Common myeloid progenitor, CD34-positive (primary cell): ENCODE measurements around the gene PDPK1.
"Not testable (repeated sequence)": the region's sequence is repeated elsewhere in the genome, so short reads cannot be mapped to it uniquely, and the experiment has no call there.

Experiments
- CTCF ChIA-PET: fragments of 350-600 bp; sonication (Branson Sonifier 250); formaldehyde crosslinking; loops from one replicate; lab custom pipeline; 2021; ENCODE audit warnings: antibody characterized with exemption; lab: Charles Lee
- POLR2A ChIA-PET: fragments of 350-600 bp; sonication (Branson Sonifier 250); formaldehyde crosslinking; loops from one replicate; lab custom pipeline; 2021; ENCODE audit warnings: antibody characterized with exemption; lab: Charles Lee
- DNase-seq, 3 donors: peaks; one replicate each; pipeline versions ENCODE4 v3.0.0 to v3.0.0-alpha.2; 2013
- H3K27ac ChIP-seq, 2 experiments: 1 replicate in 1 of 2; 2 replicates in 1 of 2; pipeline ENCODE4 v1.7.0; 2013; ENCODE audit warnings: inconsistent platforms in 2 of 2, low read length in 2 of 2, mild to moderate bottlenecking in 2 of 2, low read depth in 1 of 2, moderate library complexity in 1 of 2; ENCODE audit not compliant: severe bottlenecking in 2 of 2, insufficient read depth in 1 of 2, poor library complexity in 1 of 2
- H3K27me3 ChIP-seq, 5 experiments: replicated peaks in 2 of 5; 1 replicate in 3 of 5; 2 replicates in 2 of 5; pipeline versions ENCODE4 v1.6.1 to v1.7.0; 2013; ENCODE audit warnings: low read length in 4 of 5, mild to moderate bottlenecking in 2 of 5, moderate library complexity in 2 of 5, inconsistent platforms in 1 of 5; ENCODE audit not compliant: insufficient read depth in 5 of 5, control insufficient read depth in 4 of 5
- H3K36me3 ChIP-seq, 4 experiments: 1 replicate in 2 of 4; 2 replicates in 2 of 4; pipeline versions ENCODE4 v1.6.1 to v1.7.0; 2013; ENCODE audit warnings: low read length in 3 of 4, control low read depth in 1 of 4, mild to moderate bottlenecking in 1 of 4; ENCODE audit not compliant: control insufficient read depth in 4 of 4, insufficient read depth in 4 of 4
- H3K4me1 ChIP-seq, 4 experiments: 1 replicate in 3 of 4; 2 replicates in 1 of 4; pipeline versions ENCODE4 v1.6.1 to v1.7.1; 2013; ENCODE audit warnings: low read length in 3 of 4, mild to moderate bottlenecking in 3 of 4, control low read depth in 1 of 4, inconsistent platforms in 1 of 4, moderate library complexity in 1 of 4; ENCODE audit not compliant: control insufficient read depth in 4 of 4, insufficient read depth in 4 of 4; ENCODE audit errors: control extremely low read depth in 1 of 4
- H3K4me3 ChIP-seq, 7 experiments: 1 replicate in 4 of 7; 2 replicates in 3 of 7; pipeline versions ENCODE4 v1.5.1 to v1.7.0; 2013; ENCODE audit warnings: mild to moderate bottlenecking in 7 of 7, low read length in 6 of 7, moderate library complexity in 6 of 7, inconsistent platforms in 2 of 7, low read depth in 2 of 7, control low read depth in 1 of 7; ENCODE audit not compliant: insufficient read depth in 4 of 7, control insufficient read depth in 1 of 7; ENCODE audit errors: extremely low read depth in 1 of 7
- H3K9me3 ChIP-seq, 5 experiments: 1 replicate in 4 of 5; 2 replicates in 1 of 5; pipeline versions ENCODE4 v1.6.1 to v1.7.1; 2013; ENCODE audit warnings: low read length in 4 of 5, mild to moderate bottlenecking in 2 of 5, inconsistent platforms in 1 of 5, low read depth in 1 of 5, moderate library complexity in 1 of 5; ENCODE audit not compliant: control insufficient read depth in 4 of 5, insufficient read depth in 2 of 5; ENCODE audit errors: control extremely low read depth in 1 of 5
- WGBS: methylation state at CpG from one replicate; pipeline ENCODE4 v1.1.5; 2013; ENCODE audit not compliant: insufficient coverage; 5-methylcytosine and 5-hydroxymethylcytosine counted together

Gene PDPK1

DNA sequence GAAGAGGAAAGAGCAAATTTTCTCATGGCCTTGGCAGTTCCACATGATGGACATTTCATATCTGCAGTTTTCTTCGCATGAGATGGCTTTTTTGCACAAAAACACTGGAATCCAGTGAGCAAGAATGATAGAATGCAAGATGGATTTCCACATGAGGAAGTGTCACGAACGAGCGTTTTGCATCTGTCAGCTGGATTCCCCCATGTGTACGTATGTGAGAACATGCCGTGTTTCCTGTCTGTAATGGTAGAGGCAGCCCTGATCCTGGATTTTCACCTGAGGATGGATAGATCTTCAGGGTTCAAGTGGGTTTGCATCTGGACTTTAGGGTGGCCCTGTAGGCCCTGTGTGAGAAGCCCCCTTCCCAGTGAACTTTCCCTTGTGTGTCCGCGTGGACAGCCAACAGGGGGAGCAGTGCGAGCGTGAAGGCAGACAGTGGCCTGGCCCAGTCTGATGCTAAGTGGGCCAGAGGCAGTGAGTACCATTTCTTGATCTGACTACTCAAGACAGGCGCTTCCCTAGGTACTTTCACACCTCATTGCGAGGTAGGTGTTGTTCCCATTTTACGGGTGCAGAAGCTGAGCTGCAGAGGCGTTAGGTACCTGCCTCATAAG is 2.1 kb downstream of the PDPK1 start:
- not testable (repeated sequence) for H3K4me3 ChIP-seq
- 67% methylated on average over 11 of the region's 14 CpGs for WGBS

DNA sequence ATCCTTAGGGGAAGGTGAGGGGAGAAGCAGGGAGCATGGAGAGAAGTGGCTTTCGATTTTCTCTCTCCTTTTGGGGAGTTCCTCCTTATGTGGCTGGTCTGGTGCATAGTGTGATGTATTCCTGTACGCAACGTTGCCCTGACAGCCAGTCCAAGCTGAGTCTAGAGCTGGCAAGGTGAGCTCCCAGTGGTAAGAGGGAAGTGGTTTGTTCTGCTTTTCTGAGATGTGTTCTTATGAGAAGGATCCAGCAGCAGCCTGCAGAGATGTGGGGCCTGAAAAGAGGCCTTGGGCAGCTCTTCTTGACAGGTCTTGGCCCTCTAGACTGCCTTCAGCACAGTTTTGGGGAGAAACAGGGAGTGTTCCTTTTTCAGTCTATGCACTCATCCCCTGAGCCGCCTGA is 3.1 kb downstream of the PDPK1 start:
- H3K27me3 ChIP-seq, CTCF ChIA-PET, H3K4me3 ChIP-seq, H3K36me3 ChIP-seq, POLR2A ChIA-PET, H3K9me3 ChIP-seq: not testable (repeated sequence)
- H3K4me1 ChIP-seq = peaks cover 6 to 38% (median 27%) of the 10 kb centered on the region in 4 experiments
- no CpG with 5 or more reads among the region's 4 CpGs for WGBS
- peak; percentile 37 to 83 (median 76) for DNase-seq
- peak overlapping the region in 1 of 2 experiments; percentile 43 for H3K27ac ChIP-seq

More for the DNA sequence above, 2.1 kb downstream of the PDPK1 start:
- peaks cover 6 to 38% (median 27%) of the 10 kb centered on the region in 4 experiments for H3K4me1 ChIP-seq
- H3K27me3 ChIP-seq, CTCF ChIA-PET, H3K9me3 ChIP-seq, H3K36me3 ChIP-seq, POLR2A ChIA-PET, H3K27ac ChIP-seq: not testable (repeated sequence)
- peak in 1 of 3 donors; percentile 45 for DNase-seq

DNA sequence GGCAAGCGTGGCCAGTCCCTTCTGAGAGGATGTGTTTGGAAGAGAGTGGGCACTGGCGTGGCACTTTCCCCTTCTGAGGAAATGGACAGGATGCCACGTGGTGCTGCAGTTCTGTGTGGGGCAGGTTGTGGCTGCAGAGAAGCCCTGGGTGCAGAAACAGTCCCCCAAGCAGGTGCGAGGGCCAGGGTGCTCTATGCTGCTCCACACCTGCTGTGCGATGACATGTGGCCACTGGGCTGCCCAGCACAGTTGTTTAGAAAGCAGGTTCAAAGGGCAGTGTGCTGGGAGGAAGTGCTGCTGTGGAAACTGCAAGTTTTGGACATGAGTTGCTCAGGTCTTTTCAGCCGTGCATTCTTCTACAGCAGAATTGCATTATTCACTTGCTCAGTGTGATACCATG is 3.6 kb downstream of the PDPK1 start:
- H3K9me3 ChIP-seq, H3K4me3 ChIP-seq, H3K27ac ChIP-seq, POLR2A ChIA-PET, DNase-seq, H3K36me3 ChIP-seq, CTCF ChIA-PET, H3K27me3 ChIP-seq: not testable (repeated sequence)
- peaks cover 6 to 38% (median 27%) of the 10 kb centered on the region in 4 experiments for H3K4me1 ChIP-seq
- WGBS = 38% methylated on average over 1 of the region's 6 CpGs

DNA sequence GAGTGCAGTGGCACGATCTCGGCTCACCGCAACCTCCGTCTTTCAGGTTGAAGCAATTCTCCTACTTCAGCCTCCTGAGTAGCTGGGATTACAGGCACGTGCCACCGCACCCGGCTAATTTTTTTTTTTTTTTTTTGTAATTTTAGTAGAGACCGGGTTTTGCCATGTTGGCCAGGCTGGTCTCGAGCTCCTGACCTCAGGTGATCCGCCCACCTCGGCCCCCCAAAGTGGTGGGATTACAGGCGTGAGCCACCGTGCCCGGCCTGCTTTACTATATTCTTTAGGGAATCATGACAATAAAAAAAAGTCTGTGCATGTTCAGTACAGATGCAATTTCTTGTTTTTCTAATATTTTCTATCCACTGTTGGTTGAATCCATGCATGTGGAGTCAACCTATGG is 6.0 kb downstream of the PDPK1 start:
- CTCF ChIA-PET, DNase-seq, H3K27ac ChIP-seq, POLR2A ChIA-PET, H3K9me3 ChIP-seq, H3K27me3 ChIP-seq, H3K4me3 ChIP-seq, H3K36me3 ChIP-seq: not testable (repeated sequence)
- 98% methylated on average over 10 of the region's 14 CpGs for WGBS
- H3K4me1 ChIP-seq = peaks cover 4 to 28% (median 21%) of the 10 kb centered on the region in 4 experiments

DNA sequence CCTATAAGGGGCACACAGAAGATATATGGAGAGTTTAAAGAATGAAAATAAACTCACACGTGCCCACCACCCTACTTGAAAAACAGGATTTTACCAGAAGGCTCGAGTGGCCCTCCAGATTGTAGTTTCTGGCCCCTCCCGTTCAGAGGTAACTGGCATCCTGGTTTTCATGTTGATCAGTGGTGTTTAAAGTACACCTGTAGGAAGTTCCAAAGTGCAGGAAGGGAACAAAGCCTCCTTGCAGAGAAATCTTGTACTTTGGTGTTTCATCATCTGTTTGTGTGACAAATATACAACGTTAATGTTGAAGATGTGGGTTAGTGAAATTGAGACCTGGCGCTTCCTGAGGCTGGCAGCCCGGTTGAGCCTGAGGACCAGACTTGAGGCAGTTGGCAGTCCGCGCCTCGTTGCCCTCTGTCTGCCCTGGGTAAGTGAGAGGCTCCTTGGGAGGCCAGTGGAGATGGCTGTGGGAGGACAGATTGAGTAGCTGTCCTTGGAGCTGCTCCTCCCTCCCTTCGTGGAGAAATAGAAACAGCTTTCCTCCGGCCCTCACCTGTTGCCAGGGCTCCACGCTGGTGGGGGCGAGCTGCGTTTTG is 12.6 kb downstream of the PDPK1 start:
- CTCF ChIA-PET, H3K27ac ChIP-seq, H3K4me3 ChIP-seq, POLR2A ChIA-PET, H3K36me3 ChIP-seq, H3K27me3 ChIP-seq, DNase-seq, H3K9me3 ChIP-seq, H3K4me1 ChIP-seq: not testable (repeated sequence)
- WGBS = no CpG with 5 or more reads among the region's 14 CpGs

DNA sequence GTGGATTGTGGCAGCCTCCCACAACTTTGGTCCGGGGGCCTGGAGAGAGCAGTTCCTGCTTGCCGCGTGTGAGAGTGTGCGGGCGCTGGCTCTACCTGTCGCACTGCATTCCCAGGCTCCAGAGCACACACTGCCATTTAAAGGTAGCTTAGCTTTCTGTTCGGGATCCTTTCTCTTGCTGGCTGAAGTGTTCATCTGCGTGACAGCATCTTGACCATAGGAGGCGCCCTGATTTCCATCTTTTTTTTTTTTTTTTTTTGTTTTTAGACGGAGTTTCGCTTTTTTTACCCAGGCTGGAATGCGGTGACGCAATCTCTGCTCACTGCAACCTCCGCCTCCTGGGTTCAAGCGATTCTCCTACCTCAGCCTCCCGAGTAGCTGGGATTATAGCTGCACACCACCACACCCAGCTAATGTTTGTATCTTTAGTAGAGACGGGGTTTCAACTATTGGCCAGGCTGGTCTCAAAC is 13.6 kb downstream of the PDPK1 start:
- H3K27me3 ChIP-seq, H3K27ac ChIP-seq, POLR2A ChIA-PET, H3K4me3 ChIP-seq, DNase-seq, CTCF ChIA-PET, H3K4me1 ChIP-seq, H3K36me3 ChIP-seq, H3K9me3 ChIP-seq: not testable (repeated sequence)
- 92% methylated on average over 6 of the region's 17 CpGs for WGBS

DNA sequence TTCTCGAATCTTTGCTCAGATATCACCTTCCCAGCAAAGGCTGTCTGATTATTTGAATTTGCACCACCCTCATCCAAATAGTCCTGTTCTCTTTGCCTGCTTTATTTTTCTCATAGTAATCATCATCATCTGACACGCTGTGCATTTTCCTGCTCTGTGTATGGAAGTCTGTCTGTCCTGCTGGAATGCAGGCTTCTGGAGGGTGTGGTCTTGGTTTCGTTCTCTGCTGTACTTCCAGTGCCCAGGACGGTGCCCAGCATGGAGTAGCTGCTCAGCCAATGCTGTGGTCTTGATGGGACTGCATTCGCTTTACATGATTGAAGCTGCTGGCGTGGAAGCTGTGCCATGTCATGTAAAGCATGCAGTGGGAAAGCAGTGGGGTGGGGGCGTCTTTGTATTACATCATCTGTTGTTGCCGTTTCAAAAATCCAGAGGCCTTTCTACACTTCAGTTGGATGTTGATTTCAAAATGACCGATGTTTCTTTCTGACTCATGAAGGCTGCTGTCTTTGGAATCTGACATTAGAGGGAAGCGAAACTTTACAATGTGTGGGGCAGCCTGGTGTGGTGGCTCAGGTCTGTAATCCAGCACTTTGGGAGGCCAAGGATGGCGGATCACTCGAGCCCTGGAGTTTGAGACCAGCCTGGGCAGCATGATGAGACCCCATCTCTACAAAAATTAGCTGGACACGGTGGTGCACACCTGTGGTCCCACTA is 17.0 kb downstream of the PDPK1 start:
- H3K4me3 ChIP-seq, POLR2A ChIA-PET, H3K27ac ChIP-seq, DNase-seq, H3K27me3 ChIP-seq, H3K9me3 ChIP-seq, H3K4me1 ChIP-seq, CTCF ChIA-PET, H3K36me3 ChIP-seq: not testable (repeated sequence)
- no CpG with 5 or more reads among the region's 13 CpGs for WGBS
